Mesenchymal stem cell (in vitro differentiated cells and primary cell): ENCODE data around the gene DCST2.

Experiments used
- DNase-seq: peaks from one replicate; pipeline ENCODE4 v3.0.0-alpha.2; 2013
- H2AFZ ChIP-seq: one replicate; pipeline ENCODE4 v1.6.1; 2013; ENCODE audit warnings: low read depth, mild to moderate bottlenecking, control low read depth, inconsistent platforms, low read length, moderate library complexity
- H2AK5ac ChIP-seq: 2 replicates; pipeline ENCODE4 v1.6.1; 2013; ENCODE audit warnings: low read length, moderate library complexity, mild to moderate bottlenecking, inconsistent platforms; ENCODE audit not compliant: severe bottlenecking
- H2BK120ac ChIP-seq: one replicate; pipeline ENCODE4 v1.6.1; 2013; ENCODE audit warnings: low read depth, mild to moderate bottlenecking, inconsistent platforms, low read length, moderate library complexity
- H2BK12ac ChIP-seq, 2 experiments: one replicate each; pipeline ENCODE4 v1.6.1; 2013; ENCODE audit warnings: inconsistent platforms in 2 of 2, low read length in 2 of 2, mild to moderate bottlenecking in 2 of 2, moderate library complexity in 2 of 2, control low read depth in 1 of 2
- H2BK15ac ChIP-seq: one replicate; pipeline ENCODE4 v1.6.1; 2013; ENCODE audit warnings: mild to moderate bottlenecking, low read depth, inconsistent platforms; ENCODE audit not compliant: poor library complexity, severe bottlenecking
- H2BK5ac ChIP-seq: 2 replicates; pipeline ENCODE4 v1.6.1; 2013; ENCODE audit warnings: low read depth, mild to moderate bottlenecking, low read length, control low read depth, inconsistent platforms; ENCODE audit not compliant: poor library complexity, severe bottlenecking
- H3K14ac ChIP-seq, 2 experiments: one replicate each; pipeline ENCODE4 v1.6.1; 2013; ENCODE audit warnings: inconsistent platforms in 2 of 2, low read length in 2 of 2, control low read depth in 1 of 2, mild to moderate bottlenecking in 1 of 2, moderate library complexity in 1 of 2
- H3K18ac ChIP-seq, 2 experiments: one replicate each; pipeline ENCODE4 v1.6.1; 2013; ENCODE audit warnings: inconsistent platforms in 2 of 2, low read length in 2 of 2, control low read depth in 1 of 2, low read depth in 1 of 2, mild to moderate bottlenecking in 1 of 2
- H3K23ac ChIP-seq, 2 experiments: one replicate each; pipeline ENCODE4 v1.6.1; 2013; ENCODE audit warnings: inconsistent platforms in 2 of 2, low read length in 2 of 2, mild to moderate bottlenecking in 2 of 2, moderate library complexity in 2 of 2, control low read depth in 1 of 2
- H3K27ac ChIP-seq: 2 replicates; pipeline ENCODE4 v1.5.1; 2013; ENCODE audit warnings: mild to moderate bottlenecking, moderate library complexity, low read length, control low read depth, inconsistent platforms; ENCODE audit not compliant: poor library complexity, severe bottlenecking
- H3K27me3 ChIP-seq, 2 experiments: 2 replicates each; pipeline versions ENCODE4 v1.6.1 to v1.7.0; 2013; ENCODE audit warnings: low read length in 2 of 2, mild to moderate bottlenecking in 2 of 2, moderate library complexity in 2 of 2, control low read depth in 1 of 2, inconsistent platforms in 1 of 2; ENCODE audit not compliant: control insufficient read depth in 1 of 2, insufficient read depth in 1 of 2
- H3K36me3 ChIP-seq, 2 experiments: 2 replicates each; pipeline versions ENCODE4 v1.6.1 to v1.7.0; 2013; ENCODE audit warnings: low read length in 2 of 2, control low read depth in 1 of 2, inconsistent platforms in 1 of 2, low read depth in 1 of 2, mild to moderate bottlenecking in 1 of 2; ENCODE audit not compliant: insufficient read depth in 2 of 2, control insufficient read depth in 1 of 2
- H3K4ac ChIP-seq, 2 experiments: one replicate each; pipeline ENCODE4 v1.6.1; 2013; ENCODE audit warnings: inconsistent platforms in 2 of 2, low read length in 2 of 2, mild to moderate bottlenecking in 2 of 2, moderate library complexity in 2 of 2, control low read depth in 1 of 2, low read depth in 1 of 2
- H3K4me1 ChIP-seq: 2 replicates; pipeline ENCODE4 v1.6.1; 2013; ENCODE audit warnings: low read depth, low read length, control low read depth; ENCODE audit not compliant: control insufficient read depth, insufficient read depth
- H3K4me2 ChIP-seq: 2 replicates; pipeline ENCODE4 v1.6.1; 2013; ENCODE audit warnings: low read length, mild to moderate bottlenecking, inconsistent platforms; ENCODE audit not compliant: poor library complexity, severe bottlenecking
- H3K4me3 ChIP-seq, 2 experiments: 2 replicates each; pipeline versions ENCODE4 v1.5.1 to v1.7.0; 2013; ENCODE audit warnings: low read length in 2 of 2, mild to moderate bottlenecking in 2 of 2, control low read depth in 1 of 2, low read depth in 1 of 2; ENCODE audit not compliant: insufficient read depth in 1 of 2
- H3K79me1 ChIP-seq: replicated peaks from 2 replicates; pipeline ENCODE4 v1.6.1; 2013; ENCODE audit warnings: mild to moderate bottlenecking, control low read depth, low read length, inconsistent platforms; ENCODE audit not compliant: poor library complexity, severe bottlenecking
- H3K9ac ChIP-seq: 2 replicates; pipeline ENCODE4 v1.7.0; 2013; ENCODE audit warnings: mild to moderate bottlenecking, low read length, moderate library complexity
- H3K9me3 ChIP-seq: 2 replicates; pipeline ENCODE4 v1.7.0; 2013; ENCODE audit warnings: mild to moderate bottlenecking, low read length; ENCODE audit not compliant: control insufficient read depth
- H4K8ac ChIP-seq: one replicate; pipeline ENCODE4 v1.6.1; 2013; ENCODE audit warnings: inconsistent platforms, mild to moderate bottlenecking, low read length, moderate library complexity
- H4K91ac ChIP-seq: one replicate; pipeline ENCODE4 v1.6.1; 2013; ENCODE audit warnings: mild to moderate bottlenecking, low read length, inconsistent platforms
- WGBS: methylation state at CpG from one replicate; pipeline ENCODE4 v1.1.7; 2013; ENCODE audit warnings: mixed read lengths; 5-methylcytosine and 5-hydroxymethylcytosine counted together

Gene DCST2

GRCh38 chr1:155071701-155072100, 38.1 kb upstream of the DCST2 start:
- Histone ChIP-seq H3K18ac (no peak overlapping the region), H2BK12ac (no peak overlapping the region), H4K8ac (no peak overlapping the region), H3K9me3 (no peaks in the 10 kb centered on the region), H2AK5ac (no peak overlapping the region), H3K4me3 (peak overlapping the region in 1 of 2 experiments; percentile 76), H3K14ac (no peak overlapping the region), H2AFZ (no peak overlapping the region), H2BK120ac (no peak overlapping the region), H2BK5ac (no peak overlapping the region), H3K4ac (no peak overlapping the region), H3K27ac (no peak overlapping the region), H2BK15ac (no peak overlapping the region), H3K9ac (peak overlapping the region; percentile 90), H3K4me1 (peaks cover 16% of the 10 kb centered on the region), H3K23ac (no peak overlapping the region), H3K27me3 (peaks cover 17 to 46% of the 10 kb centered on the region in 2 experiments), H3K36me3 (peaks cover 3 to 28% of the 10 kb centered on the region in 2 experiments), H3K79me1 (peaks cover 3% of the 10 kb centered on the region), H3K4me2 (no peak overlapping the region), H4K91ac (no peak overlapping the region)
- peak; percentile 18 for DNase-seq
- 13% methylated on average over 14 of the region's 14 CpGs for WGBS

- H2BK15ac ChIP-seq: peak overlapping the region; percentile 82
- no peak overlapping the region for H2BK120ac ChIP-seq
- peak; percentile 73 for DNase-seq
- no peak overlapping the region for H4K8ac ChIP-seq
- H3K4ac ChIP-seq: no peak overlapping the region
- H3K4me3 ChIP-seq: peak overlapping the region; percentile 34 to 76
- peaks cover 16% of the 10 kb centered on the region for H3K4me1 ChIP-seq
- no peaks in the 10 kb centered on the region for H3K9me3 ChIP-seq
- H3K27me3 ChIP-seq: peaks cover 17 to 46% of the 10 kb centered on the region in 2 experiments
- H3K14ac ChIP-seq: no peak overlapping the region
- peak overlapping the region; percentile 77 for H4K91ac ChIP-seq
- 8% methylated on average over 43 of the region's 61 CpGs for WGBS
- H2BK12ac ChIP-seq: peak overlapping the region in 1 of 2 experiments; percentile 26
- no peak overlapping the region for H2BK5ac ChIP-seq
- H3K79me1 ChIP-seq: peaks cover 5% of the 10 kb centered on the region
- peak overlapping the region in 1 of 2 experiments; percentile 23 for H3K18ac ChIP-seq
- H3K4me2 ChIP-seq: peak overlapping the region; percentile 85
- H3K9ac ChIP-seq: peak overlapping the region; percentile 90
- no peak overlapping the region for H3K23ac ChIP-seq
- H3K27ac ChIP-seq: no peak overlapping the region
- peaks cover 3 to 34% of the 10 kb centered on the region in 2 experiments for H3K36me3 ChIP-seq
- no peak overlapping the region for H2AK5ac ChIP-seq
- H2AFZ ChIP-seq: peak overlapping the region; percentile 39
Observed at GRCh38 chr1:155070721-155071569, 37.4 kb upstream of the DCST2 start.

- Histone ChIP-seq H3K4me1 (peaks cover 17% of the 10 kb centered on the region), H2BK120ac (no peak overlapping the region), H3K79me1 (peaks cover 6% of the 10 kb centered on the region), H3K9ac (peak overlapping the region; percentile 90), H3K14ac (no peak overlapping the region), H3K4me3 (peak overlapping the region in 1 of 2 experiments; percentile 76), H2BK5ac (no peak overlapping the region), H2BK12ac (peak overlapping the region in 1 of 2 experiments; percentile 26), H4K91ac (no peak overlapping the region), H3K4ac (no peak overlapping the region), H2BK15ac (no peak overlapping the region), H3K36me3 (peaks cover 3 to 34% of the 10 kb centered on the region in 2 experiments), H3K4me2 (no peak overlapping the region), H3K18ac (peak overlapping the region in 1 of 2 experiments; percentile 23), H2AK5ac (no peak overlapping the region), H3K27ac (no peak overlapping the region), H2AFZ (no peak overlapping the region), H3K9me3 (no peaks in the 10 kb centered on the region), H3K23ac (peak overlapping the region in 1 of 2 experiments; percentile 85), H3K27me3 (peaks cover 13 to 43% of the 10 kb centered on the region in 2 experiments), H4K8ac (no peak overlapping the region)
- WGBS: 47% methylated on average over 24 of the region's 28 CpGs
- DNase-seq: no peak
Observed at GRCh38 chr1:155070158-155070621, 36.6 kb upstream of the DCST2 start.

GRCh38 chr1:155069551-155070157, 36.1 kb upstream of the DCST2 start:
- H3K14ac ChIP-seq: no peak overlapping the region
- peaks cover 7 to 37% of the 10 kb centered on the region in 2 experiments for H3K27me3 ChIP-seq
- H2AK5ac ChIP-seq: no peak overlapping the region
- H4K8ac ChIP-seq: no peak overlapping the region
- H2AFZ ChIP-seq: no peak overlapping the region
- H4K91ac ChIP-seq: no peak overlapping the region
- no peak overlapping the region for H2BK12ac ChIP-seq
- no peak overlapping the region for H2BK5ac ChIP-seq
- DNase-seq: no peak
- H2BK120ac ChIP-seq: no peak overlapping the region
- no peak overlapping the region for H2BK15ac ChIP-seq
- H3K4me3 ChIP-seq: no peak overlapping the region
- WGBS: 93% methylated on average over 4 of the region's 7 CpGs
- no peak overlapping the region for H3K4me2 ChIP-seq
- no peak overlapping the region for H3K23ac ChIP-seq
- H3K36me3 ChIP-seq: peaks cover 3 to 34% of the 10 kb centered on the region in 2 experiments
- H3K4me1 ChIP-seq: peaks cover 20% of the 10 kb centered on the region
- H3K9ac ChIP-seq: no peak overlapping the region
- H3K4ac ChIP-seq: no peak overlapping the region
- no peak overlapping the region for H3K27ac ChIP-seq
- no peak overlapping the region for H3K18ac ChIP-seq
- H3K9me3 ChIP-seq: no peaks in the 10 kb centered on the region
- peaks cover 12% of the 10 kb centered on the region for H3K79me1 ChIP-seq
